Upper lobe of right lung (tissue), 1 donor: ENCODE data around the gene ELOVL4. TPM values are rescaled to one million over a fixed set of nuclear protein-coding genes. Genes with fewer than 3 reads are reported as not detected.

ENCODE experiments used
- ATAC-seq: fragments of 200-7000 bp; cut with Tn5 transposase; one replicate; pipeline ENCODE4 v1.9.1; 2020; ENCODE audit warnings: mild to moderate bottlenecking, moderate library complexity
- DNase-seq: peaks from one replicate; pipeline ENCODE4 v3.0.0-alpha.2; 2020
- H3K27ac ChIP-seq: fragments of 200-600 bp; one replicate; pipeline ENCODE4 v1.8.0; 2022
- H3K27me3 ChIP-seq: fragments of 200-600 bp; one replicate; pipeline ENCODE4 v1.8.0; 2022; ENCODE audit warnings: mild to moderate bottlenecking
- H3K36me3 ChIP-seq: fragments of 200-600 bp; one replicate; pipeline ENCODE4 v1.8.0; 2022
- H3K4me1 ChIP-seq: fragments of 200-600 bp; one replicate; pipeline ENCODE4 v1.8.0; 2022
- H3K4me3 ChIP-seq: fragments of 200-600 bp; one replicate; pipeline ENCODE4 v1.8.0; 2022; ENCODE audit warnings: mild to moderate bottlenecking
- H3K9me3 ChIP-seq: fragments of 200-600 bp; one replicate; pipeline ENCODE4 v1.8.0; 2022
- CTCF ChIP-seq: fragments of 200-600 bp; IDR thresholded peaks from one replicate; pipeline ENCODE4 v1.8.0; 2022; ENCODE audit warnings: antibody characterized with exemption
- intact Hi-C: fragments of 100-400 bp; cut with DNase I; formaldehyde crosslinking; loops from one replicate; pipeline ENCODE4 v1.11.0; 2022
- total RNA-seq: library from RNA; stranded (reverse); fragmentation: NEBNext Ultra II Directional; extraction: Animal tissue kit (Norgen Biotek cat#: 25700); gene quantifications from one replicate; pipeline ENCODE4 v1.2.1, GENCODE V29; 2021
- donor health status: DM: no; HTN: yes; CAD: no; lungs with severe emphysema.

Gene ELOVL4
- total RNA-seq, 1 donor from 2014 or later, result 0.17 TPM

- Histone ChIP-seq H3K27me3 (no peaks in the 10 kb centered on the region), H3K4me3 (no peak overlapping the region), H3K9me3 (no peaks in the 10 kb centered on the region), H3K4me1 (no peaks in the 10 kb centered on the region), H3K36me3 (no peaks in the 10 kb centered on the region), H3K27ac (no peak overlapping the region)
- no peak for TF ChIP-seq CTCF
- no peak for ATAC-seq
- no peak for DNase-seq
- intact Hi-C loops, result no loop called here
Observed at GRCh38 chr6:79909517-79909916, 37.8 kb downstream of the ELOVL4 start.

GRCh38 chr6:79902046-79902445 is 45.3 kb downstream of the ELOVL4 start:
- H3K36me3 ChIP-seq, result no peaks in the 10 kb centered on the region
- no peaks in the 10 kb centered on the region for H3K27me3 ChIP-seq
- ATAC-seq (no peak), DNase-seq (no peak)
- TF ChIP-seq CTCF, result no peak
- intact Hi-C loops, result no loop called here
- H3K9me3 ChIP-seq, result no peaks in the 10 kb centered on the region
- no peaks in the 10 kb centered on the region for H3K4me1 ChIP-seq
- H3K27ac ChIP-seq, result no peak overlapping the region
- no peak overlapping the region for H3K4me3 ChIP-seq

- Histone ChIP-seq H3K27ac (no peak overlapping the region), H3K4me3 (no peak overlapping the region), H3K4me1 (no peaks in the 10 kb centered on the region), H3K9me3 (no peaks in the 10 kb centered on the region), H3K27me3 (no peaks in the 10 kb centered on the region), H3K36me3 (no peaks in the 10 kb centered on the region)
- intact Hi-C loops, result no loop called here
- DNase-seq, result no peak
- TF ChIP-seq CTCF, result no peak
- ATAC-seq, result no peak
Observed at GRCh38 chr6:79898076-79898475, 49.3 kb downstream of the ELOVL4 start.

GRCh38 chr6:79896075-79896449 is 51.3 kb downstream of the ELOVL4 start:
- no peak for ATAC-seq
- no peak for DNase-seq

GRCh38 chr6:79895382-79896074 is 51.8 kb downstream of the ELOVL4 start:
- no peaks in the 10 kb centered on the region for H3K36me3 ChIP-seq
- H3K4me1 ChIP-seq, result no peaks in the 10 kb centered on the region
- DNase-seq, result no peak
- no peaks in the 10 kb centered on the region for H3K9me3 ChIP-seq
- no peak overlapping the region for H3K27ac ChIP-seq
- H3K27me3 ChIP-seq, result no peaks in the 10 kb centered on the region
- no peak overlapping the region for H3K4me3 ChIP-seq
- intact Hi-C loops, result no loop called here
- TF ChIP-seq CTCF, result no peak
- ATAC-seq, result no peak

More at GRCh38 chr6:79896075-79896449, 51.3 kb downstream of the ELOVL4 start:
- no peak overlapping the region for H3K4me3 ChIP-seq
- no peak overlapping the region for H3K27ac ChIP-seq
- H3K4me1 ChIP-seq, result no peaks in the 10 kb centered on the region
- intact Hi-C loops, result no loop called here
- H3K9me3 ChIP-seq, result no peaks in the 10 kb centered on the region
- no peaks in the 10 kb centered on the region for H3K27me3 ChIP-seq
- H3K36me3 ChIP-seq, result no peaks in the 10 kb centered on the region
- no peak for TF ChIP-seq CTCF

- ATAC-seq (no peak), DNase-seq (no peak)
- no peak for TF ChIP-seq CTCF
- no peaks in the 10 kb centered on the region for H3K9me3 ChIP-seq
- no peak overlapping the region for H3K27ac ChIP-seq
- H3K4me1 ChIP-seq, result no peaks in the 10 kb centered on the region
- intact Hi-C loops, result no loop called here
- H3K36me3 ChIP-seq, result no peaks in the 10 kb centered on the region
- H3K4me3 ChIP-seq, result no peak overlapping the region
- no peaks in the 10 kb centered on the region for H3K27me3 ChIP-seq
Observed at GRCh38 chr6:79894939-79895338, 52.4 kb downstream of the ELOVL4 start.
